Stimulated activated CD4-positive, alpha-beta T cell treated with anti-CD3 and anti-CD28 coated beads, TNF-alpha, amount 100 ng/mL, for 1 hour (primary cell): ENCODE data around the gene MYOCOS.
"Not testable (repeated sequence)": the region's sequence is repeated elsewhere in the genome, so short reads cannot be mapped to it uniquely, and the experiment has no call there.

ENCODE experiments used
- DNase-seq, 3 donors: peaks; one replicate each; pipeline ENCODE4 v3.0.0-alpha.2; 2020; ENCODE audit warnings: low read depth in 3 of 3, low spot score in 1 of 3

MYOCOS gene

DNA sequence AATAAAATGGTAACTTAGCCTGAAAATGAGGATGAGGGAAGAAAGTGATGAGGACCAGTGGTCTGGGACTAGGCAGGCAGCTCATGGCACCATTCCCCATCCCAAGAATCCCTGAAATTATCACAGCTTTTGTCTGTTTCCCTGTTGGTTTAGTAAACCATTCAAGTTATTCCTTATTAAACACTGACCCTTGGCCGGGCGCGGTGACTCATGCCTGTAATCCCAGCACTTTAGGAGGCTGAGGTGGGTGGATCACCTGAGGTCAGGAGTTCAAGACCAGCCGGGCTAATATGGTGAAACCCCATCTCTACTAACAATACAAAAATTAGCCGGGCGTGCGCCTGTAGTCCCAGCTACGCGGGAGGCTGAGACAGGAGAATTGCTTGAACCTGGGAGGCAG, 34.2 kb downstream of the MYOCOS start:
- DNase-seq = not testable (repeated sequence)

DNA sequence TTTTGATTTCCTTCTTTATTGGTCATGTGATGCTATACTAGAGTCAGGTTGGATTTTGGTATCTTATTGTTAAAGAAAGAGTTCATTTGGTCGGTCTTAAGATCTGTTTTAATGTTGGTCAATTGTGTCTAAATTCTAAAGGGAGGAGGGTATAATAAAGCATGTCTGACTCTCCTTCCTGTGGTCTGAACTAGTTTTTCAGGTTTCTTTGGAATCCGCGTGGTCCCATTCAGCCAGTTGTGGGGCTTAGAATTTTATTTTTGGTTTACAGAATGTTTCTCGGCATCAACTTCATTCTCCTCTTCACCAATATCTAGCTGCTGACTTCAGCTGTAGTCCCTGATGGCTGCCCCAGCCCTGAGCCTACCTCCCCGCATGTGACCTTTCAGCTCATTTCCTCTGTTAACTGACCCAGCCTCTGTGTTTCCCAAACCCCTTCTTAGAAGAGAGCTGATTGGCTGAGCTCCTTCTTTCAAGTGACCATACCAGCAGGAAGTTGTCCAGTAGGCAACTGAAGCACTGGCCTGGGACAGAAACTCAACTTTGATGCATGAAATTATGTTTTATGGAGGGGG, 39.1 kb downstream of the MYOCOS start:
- no peak for DNase-seq

DNA sequence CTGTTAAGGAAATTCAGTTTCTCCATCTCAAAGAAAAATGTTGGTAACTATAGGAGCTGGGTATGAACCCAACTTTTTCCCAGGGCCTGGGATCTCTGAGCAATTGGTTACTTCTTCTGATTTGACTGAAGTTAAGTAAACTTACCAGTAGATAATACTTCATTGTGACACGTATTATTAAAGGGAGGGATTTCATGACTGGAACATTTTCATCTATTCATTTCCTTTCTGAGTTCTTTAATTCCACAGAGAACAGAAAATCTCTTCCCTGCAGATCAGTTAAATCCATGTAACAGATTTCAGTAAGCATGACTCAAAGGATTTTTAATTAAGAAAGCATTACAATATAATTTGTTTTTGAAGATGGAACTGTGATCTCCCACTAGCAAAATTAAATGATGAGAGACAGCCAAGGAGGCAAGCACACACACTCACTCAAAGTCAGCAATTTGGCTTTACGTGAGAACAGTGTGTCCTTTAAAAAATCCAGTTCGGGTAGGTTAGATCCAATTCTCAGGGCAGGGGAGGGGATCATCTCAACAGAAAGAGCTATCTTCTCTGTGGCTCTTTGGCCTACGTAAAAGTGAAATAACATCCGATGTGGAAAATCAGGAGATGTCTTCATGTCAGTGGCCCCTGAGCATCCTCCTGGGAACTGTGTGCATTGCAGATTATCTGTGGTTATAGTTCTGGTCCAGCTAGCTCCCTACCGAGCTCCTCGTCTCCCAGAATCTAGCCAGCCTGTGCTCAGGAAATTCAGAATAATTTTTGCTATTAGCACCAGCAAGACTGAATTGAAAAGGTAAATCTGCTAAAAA, 41.2 kb downstream of the MYOCOS start:
- no peak for DNase-seq

DNA sequence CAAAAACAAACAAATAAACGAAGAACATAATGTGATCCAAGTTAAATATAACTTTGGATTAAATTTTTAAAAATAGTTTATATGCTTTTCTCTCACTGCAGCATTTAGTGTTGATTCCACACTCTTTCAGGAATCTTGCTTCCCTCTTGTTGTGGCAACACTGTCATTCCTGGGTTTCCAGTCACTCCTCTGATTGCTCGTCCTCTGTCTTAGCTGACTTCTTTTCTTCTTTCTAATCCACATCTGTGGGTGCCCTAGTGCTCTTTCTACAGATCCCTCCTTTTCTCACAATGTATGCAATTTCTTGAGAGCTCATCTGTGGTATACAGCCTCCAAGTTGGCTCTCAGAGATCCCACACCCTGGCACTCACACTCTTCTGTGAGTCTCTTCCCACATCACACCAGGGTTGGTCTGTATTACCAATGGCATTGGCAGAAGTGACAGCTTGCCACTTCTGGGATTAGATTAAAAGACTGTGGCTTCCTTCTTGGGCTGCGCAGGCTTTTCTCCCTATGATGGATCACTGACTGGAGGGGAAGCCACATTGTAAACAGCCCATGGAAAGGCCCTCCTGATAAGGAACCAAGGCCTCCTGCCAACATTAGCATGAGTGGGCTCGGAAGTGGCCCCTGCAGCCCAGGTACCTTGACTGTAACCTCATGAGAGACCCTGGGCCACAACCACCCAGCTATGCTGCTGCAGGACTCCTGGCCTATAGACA, 42.0 kb downstream of the MYOCOS start:
- DNase-seq = no peak

DNA sequence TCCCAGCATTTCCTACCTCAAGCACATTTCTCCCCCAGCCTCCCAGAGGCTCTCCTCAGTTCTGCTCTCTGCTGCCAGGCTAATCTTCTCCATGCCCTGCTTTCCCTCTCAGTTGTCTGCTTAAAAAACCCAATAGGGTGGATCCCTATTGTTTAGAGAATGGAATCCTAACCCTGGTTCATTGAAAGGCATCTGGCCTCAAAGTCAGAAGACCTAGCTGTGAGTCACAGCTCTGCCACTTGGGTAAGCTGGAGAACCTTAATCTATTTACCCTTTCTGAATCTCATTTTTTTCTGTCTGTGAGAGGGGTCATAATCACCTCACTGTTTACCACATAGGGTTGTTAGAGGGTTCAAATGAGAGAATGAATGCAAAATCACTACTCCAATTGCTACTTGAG, 42.9 kb downstream of the MYOCOS start:
- no peak for DNase-seq

DNA sequence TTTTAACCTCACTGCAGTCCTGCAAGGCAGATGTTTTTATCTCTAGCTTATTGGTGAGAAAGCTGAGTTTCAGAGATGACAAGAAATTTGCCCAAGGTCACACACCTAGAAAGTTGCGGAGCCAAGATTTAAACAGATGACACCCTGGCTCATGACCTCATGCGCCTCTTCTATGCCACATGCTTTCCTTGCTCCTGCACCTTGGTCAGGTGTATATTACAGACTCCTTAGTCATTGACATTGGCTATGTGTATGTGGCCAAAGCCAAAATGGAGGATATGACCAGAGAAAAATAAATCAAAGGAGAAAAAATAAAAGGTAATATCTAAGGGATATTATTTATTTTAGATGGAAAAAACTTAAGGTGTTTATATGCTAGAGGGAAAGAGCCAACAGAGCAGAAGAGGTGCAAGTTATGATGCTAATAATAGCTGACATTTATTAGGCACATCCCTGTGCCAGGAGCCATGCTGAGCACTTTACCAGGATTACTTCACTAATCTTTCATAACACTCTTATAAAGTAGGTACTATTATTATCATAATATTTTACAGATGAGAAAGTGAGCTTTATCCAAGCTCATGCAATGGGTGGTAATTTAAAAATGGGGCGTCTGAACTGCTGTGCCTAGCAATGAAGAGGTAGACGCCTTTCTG, 44.2 kb downstream of the MYOCOS start:
- no peak for DNase-seq

DNA sequence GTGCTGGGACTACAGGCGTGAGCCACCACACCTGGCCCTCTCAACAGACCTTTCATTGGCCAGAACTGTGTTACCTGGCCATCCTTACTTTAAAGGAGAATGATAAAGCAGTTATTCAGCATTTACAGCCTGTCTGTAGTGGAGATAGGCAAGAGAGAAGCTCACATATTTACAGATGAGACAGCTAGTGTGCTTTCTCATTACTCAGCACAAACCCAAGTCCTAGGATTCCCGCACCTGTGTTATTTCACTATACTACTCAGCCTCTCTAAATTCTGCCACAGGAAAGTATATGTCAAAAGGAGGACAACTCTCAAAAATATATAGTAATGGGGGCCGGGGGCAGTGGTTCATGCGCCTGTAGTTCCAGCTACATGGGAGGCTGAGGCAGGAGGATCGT, 46.3 kb downstream of the MYOCOS start:
- DNase-seq = no peak

DNA sequence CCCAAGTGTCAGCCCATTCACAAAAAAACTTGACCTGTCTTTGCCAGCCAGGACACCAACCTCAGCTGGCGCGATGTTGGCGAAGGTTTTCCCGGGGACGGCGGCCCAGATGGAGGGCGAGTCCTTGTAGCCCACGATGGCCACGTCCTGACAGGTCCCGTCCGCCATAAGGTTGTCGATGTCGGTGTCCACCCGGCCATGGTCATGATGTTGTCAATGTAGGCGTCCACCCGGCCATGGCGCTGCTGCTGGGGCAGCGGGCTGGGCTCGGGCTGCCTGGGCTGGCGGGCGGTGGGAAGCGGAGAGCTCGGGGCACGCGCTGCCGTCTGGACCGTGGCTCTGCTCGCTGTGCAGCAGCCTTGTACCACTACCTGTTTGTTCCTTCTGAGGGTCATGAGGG, 48.7 kb downstream of the MYOCOS start:
- DNase-seq = no peak

DNA sequence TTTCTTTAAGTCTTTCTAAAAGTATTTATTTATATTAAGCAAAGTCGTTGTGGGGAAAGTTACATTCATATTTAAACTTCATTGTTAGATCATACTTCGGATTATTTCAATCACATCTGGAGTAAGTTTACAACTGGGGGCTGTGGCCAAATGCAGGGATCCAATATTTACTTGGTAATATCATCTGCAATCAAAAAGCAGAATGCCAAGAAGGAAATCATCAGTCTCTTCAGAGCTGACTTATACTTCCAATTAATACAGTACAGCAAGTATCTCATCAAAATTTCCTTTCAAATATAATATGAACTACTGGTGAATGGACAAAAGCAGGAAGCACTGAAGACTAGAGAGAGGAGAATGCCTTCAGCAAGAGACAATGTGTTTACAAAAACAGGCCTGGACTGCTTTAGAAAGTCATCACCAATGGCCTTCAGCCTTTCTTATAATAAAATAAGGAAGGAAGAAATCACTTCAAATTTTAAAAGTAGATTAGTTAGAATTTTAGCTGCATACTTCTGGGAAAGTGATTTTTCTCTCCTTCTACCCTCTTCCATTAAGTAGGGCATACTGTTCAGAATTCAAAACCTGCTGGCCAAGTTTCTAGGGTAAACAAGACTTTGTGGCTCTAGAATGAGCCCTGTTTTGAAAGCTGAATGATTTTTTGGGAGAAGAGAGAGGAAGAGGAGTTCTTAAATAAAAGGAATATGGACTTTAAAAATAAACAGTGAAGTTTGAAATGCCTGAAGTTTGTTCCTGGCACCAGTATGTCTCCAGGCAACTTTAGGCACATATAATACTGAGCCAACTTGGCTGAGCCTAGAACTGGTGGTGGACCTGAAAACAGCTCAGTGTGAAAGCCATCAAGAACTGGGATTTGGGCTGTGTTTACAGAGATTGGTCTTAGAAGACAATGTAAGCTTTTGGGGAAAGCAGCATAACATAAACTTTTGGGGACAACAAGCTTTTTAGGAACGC, 52.7 kb downstream of the MYOCOS start:
- no peak for DNase-seq
